ENCODE measurements around the gene CAT. TPM values are rescaled to one million over a fixed set of nuclear protein-coding genes. Genes with fewer than 3 reads are reported as not detected.

Gene CAT
- total RNA-seq, 1 donor from 2014 or later: 53.9 TPM

GRCh38 chr11:34459507-34460162 is 20.9 kb downstream of the CAT start:
- no peak for DNase-seq (ENCODE audit: low spot score)

DNA sequence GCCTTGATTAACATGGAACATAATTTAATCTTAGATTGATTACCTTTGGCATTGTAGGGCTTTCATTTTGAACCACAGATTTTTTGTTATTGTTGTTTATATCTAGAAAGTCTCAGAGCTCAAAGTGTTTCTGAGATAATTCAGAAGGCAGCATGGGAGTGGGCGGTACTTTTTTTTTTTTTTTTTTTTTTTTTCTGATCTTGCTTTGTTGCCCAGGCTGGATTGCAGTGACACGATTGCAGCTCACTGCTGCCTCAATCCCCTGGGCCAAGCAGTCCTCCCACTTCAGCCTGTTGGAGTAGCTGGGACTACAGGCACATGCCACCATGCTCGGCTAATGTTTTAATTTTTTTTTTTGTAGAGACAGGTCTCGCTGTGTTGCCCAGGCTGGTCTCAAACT is 21.5 kb downstream of the CAT start:
- DNase-seq (ENCODE audit: low spot score): no peak

GRCh38 chr11:34461215-34461614 is 22.5 kb downstream of the CAT start:
- DNase-seq (ENCODE audit: low spot score): no peak

GRCh38 chr11:34464591-34465051 is 25.9 kb downstream of the CAT start:
- no peak for DNase-seq (ENCODE audit: low spot score)

- no peak for DNase-seq (ENCODE audit: low spot score)
Measured at GRCh38 chr11:34466802-34467488, 28.2 kb downstream of the CAT start.

GRCh38 chr11:34468209-34468841 is 29.6 kb downstream of the CAT start:
- no peak for DNase-seq (ENCODE audit: low spot score)

- no peak for DNase-seq (ENCODE audit: low spot score)
Measured at GRCh38 chr11:34473603-34474169, 35.0 kb downstream of the CAT start.

DNA sequence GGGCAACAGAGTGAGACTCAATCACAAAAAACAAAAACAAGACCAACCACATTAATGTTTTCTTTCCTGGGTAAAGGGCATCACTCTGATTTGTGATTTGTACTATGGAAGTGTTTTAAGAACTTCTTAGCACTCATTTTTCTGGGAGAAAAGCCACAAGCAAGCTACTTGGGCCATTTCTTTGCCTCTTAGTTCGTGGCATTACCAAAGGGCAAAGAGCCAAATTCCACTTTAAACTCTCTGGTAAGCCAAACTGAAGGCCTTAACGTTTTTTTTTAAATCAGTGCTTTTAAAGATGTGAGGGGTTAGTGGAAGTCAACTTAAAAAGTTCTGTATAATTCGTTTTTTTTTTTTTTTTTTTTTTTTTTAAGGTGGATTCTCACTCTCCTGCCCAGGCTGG is 36.9 kb downstream of the CAT start:
- no peak for DNase-seq (ENCODE audit: low spot score)

GRCh38 chr11:34476849-34477248 is 38.1 kb downstream of the CAT start:
- no peak for DNase-seq (ENCODE audit: low spot score)

DNA sequence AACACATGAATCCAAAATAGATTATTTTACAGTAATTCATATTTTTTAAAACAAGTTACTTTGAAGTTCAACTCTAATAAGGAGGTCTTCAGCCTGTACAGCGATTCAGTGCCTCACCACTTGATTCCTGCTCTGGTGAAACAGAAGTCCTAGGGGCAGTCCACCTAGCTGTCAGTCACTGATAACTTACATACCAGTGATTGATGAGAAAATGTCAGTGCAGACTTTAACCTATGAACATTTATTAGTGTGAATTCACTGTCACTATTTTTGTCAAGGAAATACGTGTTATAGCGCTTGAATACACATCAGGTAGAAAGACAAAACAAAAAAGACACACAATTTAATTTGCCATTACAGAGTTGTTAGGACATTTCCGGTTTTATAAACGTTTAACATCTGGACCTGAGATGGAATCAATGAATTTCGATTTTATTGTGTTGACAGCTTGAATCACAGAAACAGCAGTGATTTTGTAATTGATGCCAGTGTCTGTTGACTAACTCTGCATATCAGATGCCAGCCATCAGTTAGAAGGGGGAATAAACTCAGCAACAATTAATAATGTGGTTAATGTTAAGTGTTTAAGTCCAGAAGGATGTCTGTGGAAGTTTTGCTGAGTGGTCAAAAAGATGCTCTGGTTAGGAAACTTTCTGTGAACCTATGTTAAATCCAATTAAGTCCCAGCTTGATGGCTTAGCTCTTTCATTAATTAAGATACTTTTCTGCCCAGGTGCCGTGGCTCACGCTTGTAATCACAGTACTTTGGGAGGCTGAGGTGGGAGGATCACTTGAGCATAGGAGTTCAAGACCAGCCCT is 40.3 kb downstream of the CAT start:
- DNase-seq (ENCODE audit: low spot score): no peak

- DNase-seq (ENCODE audit: low spot score): no peak
Measured at GRCh38 chr11:34480314-34480713, 41.6 kb downstream of the CAT start.

DNA sequence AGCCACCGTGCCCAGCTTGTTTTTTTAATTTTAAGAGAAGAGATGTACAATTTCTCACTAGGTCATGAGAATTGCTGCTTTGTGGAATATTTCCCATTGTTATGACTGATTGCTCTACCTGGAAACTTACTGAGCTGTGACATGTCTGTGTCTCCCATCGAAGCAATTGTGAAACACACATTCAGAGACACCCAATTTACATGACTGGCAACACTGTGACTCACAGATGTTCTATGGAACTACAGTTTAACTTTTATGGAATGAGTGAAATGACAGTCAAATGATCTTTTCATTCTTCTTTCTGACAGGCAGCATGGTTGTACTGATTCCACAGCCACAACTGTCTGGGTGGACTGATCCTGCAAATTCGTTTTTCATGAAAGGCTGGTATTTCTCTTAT is 42.6 kb downstream of the CAT start:
- DNase-seq (ENCODE audit: low spot score): no peak

GRCh38 chr11:34483106-34483874 is 44.6 kb downstream of the CAT start:
- no peak for DNase-seq (ENCODE audit: low spot score)

DNA sequence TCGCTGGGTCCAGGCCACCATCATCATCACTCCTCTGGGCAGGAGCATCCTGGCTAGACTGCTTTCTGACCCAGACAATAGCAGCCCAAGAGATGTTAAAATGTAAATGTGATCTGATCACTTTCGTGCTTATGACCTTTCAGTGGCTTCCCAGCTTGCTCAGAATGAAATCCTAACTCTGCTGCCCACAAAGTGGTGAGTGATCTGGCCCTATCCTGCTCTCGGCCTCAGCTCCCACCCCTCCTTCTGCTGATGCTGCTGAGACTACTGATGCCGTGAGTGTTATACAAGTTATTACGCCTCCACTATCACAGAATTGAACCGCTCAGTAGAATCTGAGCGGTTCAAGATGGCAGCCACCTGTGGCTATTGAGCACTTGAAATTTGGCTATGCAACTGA is 48.7 kb downstream of the CAT start:
- DNase-seq (ENCODE audit: low spot score): no peak

- no peak for DNase-seq (ENCODE audit: low spot score)
Measured at GRCh38 chr11:34488855-34489557, 50.3 kb downstream of the CAT start.

- no peak for DNase-seq (ENCODE audit: low spot score)
Measured at GRCh38 chr11:34490304-34490703, 51.6 kb downstream of the CAT start.

GRCh38 chr11:34492806-34493414 is 54.2 kb downstream of the CAT start:
- peak; percentile 43 for DNase-seq (ENCODE audit: low spot score)

GRCh38 chr11:34493468-34493867 is 54.7 kb downstream of the CAT start:
- DNase-seq (ENCODE audit: low spot score): no peak

- DNase-seq (ENCODE audit: low spot score): no peak
Measured at GRCh38 chr11:34493926-34494595, 55.3 kb downstream of the CAT start.

Data from umbilical cord (tissue), 2 donors.